Measurements from ENCODE around the gene OR11H7. TPM values are rescaled to one million over a fixed set of nuclear protein-coding genes. Genes with fewer than 3 reads are reported as not detected.
A peak's percentile ranks its signal among the peaks of the same experiment; 100 is the strongest.

Gene OR11H7
- total RNA-seq: not detected

DNA sequence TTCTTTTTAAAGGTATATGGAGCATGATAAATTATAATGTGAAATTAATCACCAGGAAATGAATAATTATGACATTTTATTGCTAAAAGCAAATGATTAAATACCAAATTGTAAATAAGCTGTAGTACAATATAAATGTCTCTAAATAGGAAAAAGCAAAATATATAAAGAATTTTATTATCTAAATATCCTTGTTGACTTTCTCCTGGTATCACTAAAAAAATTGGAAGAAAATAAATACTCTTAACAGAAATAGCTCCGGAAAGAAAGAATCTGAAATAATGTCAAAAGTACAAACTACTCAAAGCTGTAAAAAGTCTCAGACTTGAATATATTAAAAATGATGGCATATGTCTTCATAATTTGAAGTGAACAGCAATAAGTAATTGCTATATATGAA is at the start of gene OR11H7:
Gene OR11H7 (plus strand): TSS at position 301 of the 400 bp plus-strand sequence.
- peaks cover 0 to 10% (median 6%) of the 10 kb centered on the region in 4 donors for H3K9me3 ChIP-seq
- H3K27me3 ChIP-seq: no peaks in the 10 kb centered on the region
- TF ChIP-seq POLR2A (IDR thresholded peaks at IDR 0.05; ENCODE audit: low read depth): no peak
- no peak within 1 kb of the TSS for H3K4me3 ChIP-seq
- H3K36me3 ChIP-seq: no peaks in the 10 kb centered on the region
- no peak within 1 kb of the TSS for H3K27ac ChIP-seq (replicated peaks in 1 of 4)
- 75% methylated on average over 1 of the region's 1 CpG for WGBS
- H3K4me1 ChIP-seq: no peaks in the 10 kb centered on the region
- intact Hi-C loops (cut with DNase I): no loop called here
- no peak for DNase-seq (ENCODE audit: extremely low spot score)

DNA sequence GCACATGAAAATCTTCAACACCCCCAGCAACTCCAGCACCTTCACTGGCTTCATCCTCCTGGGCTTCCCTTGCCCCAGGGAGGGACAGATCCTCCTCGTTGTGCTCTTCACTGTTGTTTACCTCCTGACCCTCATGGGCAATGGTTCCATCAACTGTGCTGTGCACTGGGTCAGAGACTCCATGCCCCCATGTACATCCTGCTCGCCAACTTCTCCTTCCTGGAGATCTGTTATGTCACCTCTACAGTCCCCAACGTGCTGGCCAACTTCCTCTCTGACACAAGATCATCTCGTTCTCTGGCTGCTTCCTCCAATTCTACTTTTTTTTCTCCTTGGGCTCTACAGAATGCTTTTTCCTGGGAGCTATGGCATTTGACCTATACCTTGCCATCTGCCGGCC is 49.6 kb upstream of the OR11H7 start:
- DNase-seq (ENCODE audit: extremely low spot score): no peak
- intact Hi-C loops (cut with DNase I): no loop called here
- H3K4me3 ChIP-seq: no peak overlapping the region
- no peaks in the 10 kb centered on the region for H3K36me3 ChIP-seq
- WGBS: 54% methylated on average over 5 of the region's 5 CpGs
- H3K9me3 ChIP-seq: no peaks in the 10 kb centered on the region
- TF ChIP-seq EP300 (IDR thresholded peaks at IDR 0.05) (no peak), POLR2A (IDR thresholded peaks at IDR 0.05; ENCODE audit: low read depth) (no peak), POLR2AphosphoS5 (IDR thresholded peaks at IDR 0.05) (no peak)
- TF ChIP-seq, protein P1, sequence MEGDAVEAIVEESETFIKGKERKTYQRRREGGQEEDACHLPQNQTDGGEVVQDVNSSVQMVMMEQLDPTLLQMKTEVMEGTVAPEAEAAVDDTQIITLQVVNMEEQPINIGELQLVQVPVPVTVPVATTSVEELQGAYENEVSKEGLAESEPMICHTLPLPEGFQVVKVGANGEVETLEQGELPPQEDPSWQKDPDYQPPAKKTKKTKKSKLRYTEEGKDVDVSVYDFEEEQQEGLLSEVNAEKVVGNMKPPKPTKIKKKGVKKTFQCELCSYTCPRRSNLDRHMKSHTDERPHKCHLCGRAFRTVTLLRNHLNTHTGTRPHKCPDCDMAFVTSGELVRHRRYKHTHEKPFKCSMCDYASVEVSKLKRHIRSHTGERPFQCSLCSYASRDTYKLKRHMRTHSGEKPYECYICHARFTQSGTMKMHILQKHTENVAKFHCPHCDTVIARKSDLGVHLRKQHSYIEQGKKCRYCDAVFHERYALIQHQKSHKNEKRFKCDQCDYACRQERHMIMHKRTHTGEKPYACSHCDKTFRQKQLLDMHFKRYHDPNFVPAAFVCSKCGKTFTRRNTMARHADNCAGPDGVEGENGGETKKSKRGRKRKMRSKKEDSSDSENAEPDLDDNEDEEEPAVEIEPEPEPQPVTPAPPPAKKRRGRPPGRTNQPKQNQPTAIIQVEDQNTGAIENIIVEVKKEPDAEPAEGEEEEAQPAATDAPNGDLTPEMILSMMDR (IDR thresholded peaks at IDR 0.05): no peak
- no peaks in the 10 kb centered on the region for H3K27me3 ChIP-seq
- no peaks in the 10 kb centered on the region for H3K4me1 ChIP-seq
- H3K27ac ChIP-seq (replicated peaks in 1 of 4): peak overlapping the region in 2 of 4 donors; percentile 31 to 35

DNA sequence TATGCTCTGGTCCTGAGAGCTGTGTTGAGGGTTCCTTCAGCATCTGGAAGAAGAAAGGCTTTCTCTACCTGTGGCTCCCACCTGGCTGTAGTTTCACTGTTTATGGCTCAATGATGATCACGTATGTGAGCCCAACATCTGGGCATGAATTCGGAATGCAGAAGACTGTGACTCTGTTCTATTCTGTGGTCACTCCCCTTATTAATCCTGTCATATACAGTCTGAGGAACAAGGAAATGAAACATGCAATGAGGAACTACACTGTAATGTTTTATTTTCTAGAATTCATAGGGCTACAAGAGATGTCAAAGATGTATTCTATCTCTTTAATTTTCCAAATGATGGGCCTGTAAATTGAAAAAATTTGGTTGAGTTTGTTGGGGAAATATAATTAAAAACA is 48.9 kb upstream of the OR11H7 start:
- WGBS: 64% methylated on average over 2 of the region's 2 CpGs
- Histone ChIP-seq H3K4me3 (no peak overlapping the region), H3K36me3 (no peaks in the 10 kb centered on the region), H3K27me3 (no peaks in the 10 kb centered on the region), H3K9me3 (no peaks in the 10 kb centered on the region), H3K27ac (replicated peaks in 1 of 4) (peak overlapping the region in 2 of 4 donors; percentile 31 to 35), H3K4me1 (no peaks in the 10 kb centered on the region)
- intact Hi-C loops (cut with DNase I): no loop called here
- DNase-seq (ENCODE audit: extremely low spot score): no peak
- TF ChIP-seq POLR2A (IDR thresholded peaks at IDR 0.05; ENCODE audit: low read depth): no peak
- TF ChIP-seq, protein P1 (IDR thresholded peaks at IDR 0.05): no peak
- TF ChIP-seq EP300 (IDR thresholded peaks at IDR 0.05): no peak

DNA sequence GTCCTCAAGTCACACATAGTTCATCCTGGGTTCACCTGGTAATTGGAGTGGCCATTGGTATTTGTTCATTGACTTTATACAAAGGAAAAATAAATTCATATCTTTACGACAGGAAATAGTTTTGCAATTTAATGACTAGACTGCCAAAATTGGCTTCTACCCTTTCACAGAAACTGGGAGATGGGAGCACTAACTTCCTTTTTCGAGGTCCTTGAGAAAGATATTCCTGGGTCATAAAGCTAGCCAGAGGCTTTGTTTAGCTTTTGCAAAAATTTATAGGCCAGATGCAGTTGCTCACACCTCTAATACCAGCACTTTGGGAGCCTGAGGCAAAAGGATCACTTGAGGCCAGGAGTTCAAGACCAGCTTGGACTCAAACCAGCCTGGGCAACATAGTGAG is 48.3 kb upstream of the OR11H7 start:
- 55% methylated on average over 2 of the region's 2 CpGs for whole genome bisulfite sequencing
- DNase-seq (ENCODE audit: extremely low spot score): no peak
- H3K36me3 ChIP-seq: no peaks in the 10 kb centered on the region
- no peak overlapping the region for H3K4me3 ChIP-seq
- no peaks in the 10 kb centered on the region for H3K4me1 ChIP-seq
- no peak for TF ChIP-seq EP300 (IDR thresholded peaks at IDR 0.05)
- TF ChIP-seq POLR2A (IDR thresholded peaks at IDR 0.05; ENCODE audit: low read depth): no peak
- no peak for TF ChIP-seq POLR2AphosphoS5 (IDR thresholded peaks at IDR 0.05)
- TF ChIP-seq, protein P1 (IDR thresholded peaks at IDR 0.05): no peak
- H3K9me3 ChIP-seq: no peaks in the 10 kb centered on the region
- H3K27me3 ChIP-seq: no peaks in the 10 kb centered on the region
- no peak overlapping the region for H3K27ac ChIP-seq (replicated peaks in 1 of 4)
- intact Hi-C loops (cut with DNase I): no loop called here

DNA sequence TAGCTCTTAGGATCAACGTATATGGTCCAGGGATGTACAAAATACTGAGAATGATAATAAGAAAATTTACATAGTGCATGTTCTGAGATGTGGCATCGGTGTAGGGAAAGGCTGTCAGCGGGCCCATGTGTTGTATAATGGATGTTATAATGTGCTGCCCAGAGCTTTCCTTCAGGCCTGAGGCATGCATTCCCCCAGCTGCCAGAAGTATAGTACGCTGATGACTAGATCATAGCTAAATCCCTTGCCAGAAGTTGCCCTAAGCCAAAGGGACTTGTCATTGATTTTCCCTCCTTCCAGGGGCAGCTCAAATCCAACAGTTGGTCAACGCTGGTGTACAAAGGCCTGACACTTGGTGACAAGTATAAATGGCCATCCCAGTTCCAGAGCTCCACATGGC is 44.6 kb upstream of the OR11H7 start:
- Histone ChIP-seq H3K4me3 (no peak overlapping the region), H3K27ac (replicated peaks in 1 of 4) (no peak overlapping the region), H3K36me3 (no peaks in the 10 kb centered on the region), H3K4me1 (no peaks in the 10 kb centered on the region), H3K27me3 (no peaks in the 10 kb centered on the region), H3K9me3 (no peaks in the 10 kb centered on the region)
- WGBS: 48% methylated on average over 5 of the region's 5 CpGs
- intact Hi-C loops (cut with DNase I): no loop called here
- no peak for DNase-seq (ENCODE audit: extremely low spot score)
- TF ChIP-seq POLR2AphosphoS5 (IDR thresholded peaks at IDR 0.05) (no peak), POLR2A (IDR thresholded peaks at IDR 0.05; ENCODE audit: low read depth) (no peak), EP300 (IDR thresholded peaks at IDR 0.05) (no peak)
- TF ChIP-seq, protein P1 (IDR thresholded peaks at IDR 0.05): no peak
